ENCODE data around the gene PSMA1. TPM values are rescaled to one million over a fixed set of nuclear protein-coding genes. Genes with fewer than 3 reads are reported as not detected.

The PSMA1 gene
- total RNA-seq, 1 donor from 2014 or later = 153 TPM

Small RNAs within 50 kb of the gene (small RNA-seq; reads per million reads assigned to genes)
- gene RNU7-49P = not detected

Other genes starting within 250 kb of the PSMA1 start
- gene RRAS2, start 161.2 kb downstream of the PSMA1 start, total RNA-seq = 26.8 TPM
- 154 TPM for gene COPB1, start 20.6 kb downstream of the PSMA1 start, total RNA-seq
- 31.4 TPM for gene PDE3B, start 123.4 kb upstream of the PSMA1 start, total RNA-seq

Measured in occipital lobe (tissue), 2 donors.